Natural killer cell (primary cell): Measurements from ENCODE around the gene SLC15A1. TPM values are rescaled to one million over a fixed set of nuclear protein-coding genes. Genes with fewer than 3 reads are reported as not detected.

Source experiments
- ATAC-seq, 3 donors: fragments of 150-1000 bp in 2 of 3; fragments of 200-7000 bp in 1 of 3; cut with Tn5 transposase; 1 replicate in 1 of 3; 2 replicates in 2 of 3; pipeline ENCODE4 v1.10.0; 2021; ENCODE audit warnings: mild to moderate bottlenecking in 2 of 3, moderate library complexity in 2 of 3
- DNase-seq, 2 donors: peaks; one replicate each; pipeline versions ENCODE4 v3.0.0 to v3.0.0-alpha.2; 2013 to 2021; ENCODE audit warnings: mixed read lengths in 1 of 2
- H3K27ac ChIP-seq: one replicate; pipeline ENCODE4 v1.5.1; 2013; ENCODE audit warnings: mild to moderate bottlenecking, low read length
- H3K27me3 ChIP-seq: one replicate; pipeline ENCODE4 v1.6.1; 2013; ENCODE audit warnings: low read length; ENCODE audit not compliant: control insufficient read depth, insufficient read depth
- H3K36me3 ChIP-seq: one replicate; pipeline ENCODE4 v1.6.1; 2013; ENCODE audit warnings: low read length; ENCODE audit not compliant: control insufficient read depth, insufficient read depth
- H3K4me1 ChIP-seq: one replicate; pipeline ENCODE4 v1.6.1; 2013; ENCODE audit warnings: low read length; ENCODE audit not compliant: control insufficient read depth, insufficient read depth
- H3K4me3 ChIP-seq: one replicate; pipeline ENCODE4 v1.5.1; 2013; ENCODE audit warnings: low read length
- H3K9me3 ChIP-seq: one replicate; pipeline ENCODE4 v1.6.1; 2013; ENCODE audit warnings: low read length; ENCODE audit not compliant: control insufficient read depth, insufficient read depth
- H3K27ac Mint-ChIP-seq, 2 donors: one replicate each; pipeline ENCODE4 v1.8.0; 2022; ENCODE audit warnings: mild to moderate bottlenecking in 2 of 2, mixed read lengths in 2 of 2, moderate library complexity in 1 of 2
- H3K27me3 Mint-ChIP-seq, 2 donors: one replicate each; pipeline ENCODE4 v1.8.0; 2022; ENCODE audit warnings: low read depth in 2 of 2, mixed read lengths in 2 of 2
- H3K36me3 Mint-ChIP-seq: one replicate; pipeline ENCODE4 v1.8.0; 2022; ENCODE audit warnings: mixed read lengths
- H3K4me1 Mint-ChIP-seq, 2 donors: one replicate each; pipeline ENCODE4 v1.8.0; 2022; ENCODE audit warnings: mixed read lengths in 2 of 2
- H3K4me3 Mint-ChIP-seq: one replicate; pipeline ENCODE4 v1.8.0; 2022; ENCODE audit warnings: mild to moderate bottlenecking, moderate library complexity, mixed read lengths
- H3K9me3 Mint-ChIP-seq, 2 donors: one replicate each; pipeline ENCODE4 v1.8.0; 2022; ENCODE audit warnings: mixed read lengths in 2 of 2
- CTCF ChIP-seq: fragments of 200-600 bp; IDR thresholded peaks from one replicate; pipeline ENCODE4 v1.8.0; 2022; ENCODE audit warnings: antibody characterized with exemption
- WGBS: methylation state at CpG from one replicate; pipeline ENCODE4 v1.1.7; 2013; ENCODE audit warnings: missing lambda C conversion rate; ENCODE audit not compliant: insufficient coverage; 5-methylcytosine and 5-hydroxymethylcytosine counted together
- intact Hi-C: fragments of 100-400 bp; cut with micrococcal nuclease; formaldehyde crosslinking; loops from one replicate; pipeline ENCODE4 v1.14.2; 2022
- total RNA-seq, 4 donors: library from RNA; stranded (reverse); fragments of 120-200 nt in 1 of 4; gene quantifications; one replicate each; pipeline versions ENCODE4 v1.2.3 to v1.2.4, GENCODE V29; 2013 to 2022

SLC15A1 gene
- total RNA-seq, 3 donors from 2014 or later (not counting 1 experiment from before 2014, with no cell fraction given): not detected

GRCh38 chr13:98729658-98730057 is 22.8 kb downstream of the SLC15A1 start:
- H3K27ac ChIP-seq: no peak overlapping the region
- no peaks in the 10 kb centered on the region for H3K4me1 ChIP-seq
- intact Hi-C loops: no loop called here
- H3K4me3 Mint-ChIP-seq: no peak overlapping the region
- no peak for TF ChIP-seq CTCF
- H3K27me3 Mint-ChIP-seq: peaks cover under 1 to 4% of the 10 kb centered on the region in 2 donors
- no peak overlapping the region for H3K27ac Mint-ChIP-seq
- no peaks in the 10 kb centered on the region for H3K36me3 ChIP-seq
- H3K27me3 ChIP-seq: no peaks in the 10 kb centered on the region
- peaks cover 0 to 6% of the 10 kb centered on the region in 2 donors for H3K4me1 Mint-ChIP-seq
- DNase-seq (no peak), ATAC-seq (no peak)
- H3K9me3 Mint-ChIP-seq: no peaks in the 10 kb centered on the region
- no peaks in the 10 kb centered on the region for H3K9me3 ChIP-seq
- WGBS: 14% methylated on average over 8 of the region's 8 CpGs
- H3K36me3 Mint-ChIP-seq: no peaks in the 10 kb centered on the region
- H3K4me3 ChIP-seq: no peak overlapping the region

- no peaks in the 10 kb centered on the region for H3K27me3 ChIP-seq
- Mint-ChIP-seq H3K27me3 (peaks cover 8% of the 10 kb centered on the region in 2 donors), H3K27ac (no peak overlapping the region), H3K4me1 (no peaks in the 10 kb centered on the region), H3K36me3 (no peaks in the 10 kb centered on the region), H3K4me3 (no peak overlapping the region), H3K9me3 (no peaks in the 10 kb centered on the region)
- H3K36me3 ChIP-seq: no peaks in the 10 kb centered on the region
- H3K27ac ChIP-seq: no peak overlapping the region
- no peak for DNase-seq
- TF ChIP-seq CTCF: no peak
- H3K9me3 ChIP-seq: no peaks in the 10 kb centered on the region
- 75% methylated on average over 3 of the region's 3 CpGs for WGBS
- H3K4me3 ChIP-seq: no peak overlapping the region
- no peaks in the 10 kb centered on the region for H3K4me1 ChIP-seq
- intact Hi-C loops: no loop called here
- ATAC-seq: no peak
Measured at GRCh38 chr13:98722958-98723357, 29.5 kb downstream of the SLC15A1 start.

GRCh38 chr13:98721825-98722510 is 30.5 kb downstream of the SLC15A1 start:
- Histone ChIP-seq H3K27ac (no peak overlapping the region), H3K9me3 (no peaks in the 10 kb centered on the region), H3K4me3 (no peak overlapping the region), H3K27me3 (no peaks in the 10 kb centered on the region), H3K4me1 (no peaks in the 10 kb centered on the region), H3K36me3 (no peaks in the 10 kb centered on the region)
- no peak for TF ChIP-seq CTCF
- DNase-seq (no peak), ATAC-seq (no peak)
- no peaks in the 10 kb centered on the region for H3K9me3 Mint-ChIP-seq
- no peak overlapping the region for H3K4me3 Mint-ChIP-seq
- H3K4me1 Mint-ChIP-seq: no peaks in the 10 kb centered on the region
- H3K27me3 Mint-ChIP-seq: peaks cover 8 to 13% of the 10 kb centered on the region in 2 donors
- intact Hi-C loops: no loop called here
- H3K36me3 Mint-ChIP-seq: no peaks in the 10 kb centered on the region
- WGBS: 94% methylated on average over 11 of the region's 11 CpGs
- H3K27ac Mint-ChIP-seq: no peak overlapping the region
